ENCODE results near the gene UNC119. TPM values are rescaled to one million over a fixed set of nuclear protein-coding genes. Genes with fewer than 3 reads are reported as not detected.

The UNC119 gene
- polyA plus RNA-seq, 1 donor: 56.8 TPM

DNA sequence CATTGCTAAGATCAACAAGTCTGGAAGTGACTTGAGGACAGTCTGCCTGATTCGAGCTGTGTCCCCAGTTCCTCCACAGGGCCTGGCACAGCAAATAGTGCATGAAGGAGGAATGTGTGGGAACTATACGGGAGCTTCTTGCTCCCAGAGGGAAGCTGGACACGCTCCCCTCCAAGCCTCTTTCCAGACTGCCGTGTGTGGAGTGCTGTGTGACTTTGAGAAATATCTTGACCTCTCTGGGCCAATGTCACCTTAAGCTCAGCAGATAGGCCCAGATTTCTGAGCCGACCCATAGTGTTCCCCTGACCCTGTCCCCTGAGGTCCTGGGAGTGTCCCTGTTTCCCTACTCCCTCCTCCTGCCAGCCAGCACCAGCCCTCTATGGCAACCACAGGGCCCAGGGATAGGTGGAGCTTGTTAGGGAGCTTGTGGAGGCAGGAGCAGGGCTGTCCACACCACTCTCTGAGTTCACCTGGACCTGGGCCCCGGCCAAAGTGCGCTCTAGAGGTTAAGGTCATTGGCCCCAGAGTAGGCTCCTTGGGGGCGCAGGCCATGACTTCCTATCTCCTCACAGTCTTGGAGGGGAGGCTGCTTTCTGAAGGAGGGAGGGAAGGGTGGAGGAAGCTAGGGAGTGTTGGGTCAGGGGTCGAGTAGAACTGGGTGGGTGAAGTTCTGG, 52.6 kb downstream of the UNC119 start:
- DNase-seq: no peak

- no peak for DNase-seq
Observed at GRCh38 chr17:28499364-28499664, 53.1 kb downstream of the UNC119 start.

DNA sequence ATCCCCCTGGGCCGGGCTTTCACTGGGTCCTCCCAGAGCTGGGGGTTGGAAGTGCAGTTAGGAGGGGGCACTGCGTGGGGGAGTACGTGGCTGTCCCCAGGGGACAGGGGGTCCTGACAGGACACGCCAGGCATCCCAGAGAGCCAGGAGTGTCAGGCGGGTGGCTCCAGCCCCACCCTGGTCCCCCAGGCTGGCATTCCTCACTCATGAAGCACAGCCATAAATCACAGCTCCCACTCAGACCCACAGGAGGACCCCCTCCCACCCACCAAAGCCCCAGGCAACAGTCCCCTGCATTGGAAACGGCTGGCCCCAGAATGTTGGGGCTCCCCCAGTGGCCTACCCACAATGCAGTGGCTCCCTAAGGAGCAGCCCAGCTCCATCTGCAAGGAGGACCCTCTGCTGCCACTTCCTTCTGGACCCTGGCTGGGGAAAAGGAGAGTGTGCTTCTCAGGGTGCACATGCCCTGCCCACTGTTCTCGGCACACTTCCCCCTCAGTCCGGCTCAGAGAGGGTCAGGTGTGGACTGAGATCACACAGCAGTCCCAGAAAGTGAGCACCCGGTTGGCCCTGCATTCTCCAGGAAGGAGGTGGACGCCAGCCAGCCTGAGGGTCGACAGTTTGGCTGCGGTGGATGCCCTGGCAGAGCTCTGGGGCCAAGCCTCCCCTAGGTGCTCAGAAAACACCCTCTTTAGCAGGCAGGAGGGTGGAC, 53.6 kb downstream of the UNC119 start:
- no peak for DNase-seq

DNA sequence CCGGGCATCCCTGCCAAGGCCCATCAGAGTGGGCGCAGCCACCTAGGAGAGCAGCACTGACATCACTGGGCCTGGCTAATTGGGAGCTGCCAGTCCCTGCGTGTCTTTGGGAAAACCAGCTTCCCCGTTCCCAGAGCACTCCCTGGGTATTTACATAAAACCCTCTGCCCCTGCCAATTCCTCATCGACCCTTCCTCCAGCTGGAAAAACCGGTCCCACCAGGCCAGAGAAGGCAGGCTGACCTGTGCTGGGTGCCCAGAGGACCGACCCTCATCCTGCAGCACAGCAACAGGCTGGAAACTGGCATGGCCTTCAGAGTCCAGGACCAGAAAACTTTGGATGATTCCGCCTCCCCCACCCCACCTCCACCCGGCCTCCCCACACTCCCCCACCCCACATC, 54.5 kb downstream of the UNC119 start:
- DNase-seq: no peak

Other genes starting within 250 kb of the UNC119 start
- gene TMEM97, start 233.4 kb downstream of the UNC119 start, polyA plus RNA-seq (ENCODE audit: insufficient read length): 58.0 TPM
- gene IFT20, start 217.2 kb downstream of the UNC119 start, polyA plus RNA-seq (ENCODE audit: insufficient read length): 62.8 TPM
- gene TNFAIP1, start 216.9 kb downstream of the UNC119 start, polyA plus RNA-seq (ENCODE audit: insufficient read length): 40.5 TPM
- gene POLDIP2, start 195.1 kb downstream of the UNC119 start, polyA plus RNA-seq (ENCODE audit: insufficient read length): 83.6 TPM
- not detected for gene SEBOX, start 187.4 kb downstream of the UNC119 start, polyA plus RNA-seq (ENCODE audit: insufficient read length)
- 20.5 TPM for gene VTN, start 182.3 kb downstream of the UNC119 start, polyA plus RNA-seq (ENCODE audit: insufficient read length)
- gene SARM1, start 180.9 kb downstream of the UNC119 start, polyA plus RNA-seq (ENCODE audit: insufficient read length): 16.6 TPM
- gene SLC46A1, start 146.4 kb downstream of the UNC119 start, polyA plus RNA-seq (ENCODE audit: insufficient read length): 17.4 TPM
- gene SLC13A2, start 79.0 kb downstream of the UNC119 start, polyA plus RNA-seq (ENCODE audit: insufficient read length): 15.2 TPM
- gene FOXN1, start 46.3 kb downstream of the UNC119 start, polyA plus RNA-seq (ENCODE audit: insufficient read length): 0.55 TPM
- 101 TPM for gene PIGS, start 18.9 kb upstream of the UNC119 start, polyA plus RNA-seq (ENCODE audit: insufficient read length)
- 24.6 TPM for gene ALDOC, start 24.3 kb upstream of the UNC119 start, polyA plus RNA-seq (ENCODE audit: insufficient read length)
- gene SPAG5, start 46.4 kb upstream of the UNC119 start, polyA plus RNA-seq (ENCODE audit: insufficient read length): 88.8 TPM
- gene RSKR, start 61.6 kb upstream of the UNC119 start, polyA plus RNA-seq (ENCODE audit: insufficient read length): 30.4 TPM
- gene BLTP2, start 92.5 kb upstream of the UNC119 start, polyA plus RNA-seq (ENCODE audit: insufficient read length): 119 TPM
- gene SDF2, start 109.3 kb upstream of the UNC119 start, polyA plus RNA-seq (ENCODE audit: insufficient read length): 76.6 TPM
- gene SUPT6H, start 109.6 kb upstream of the UNC119 start, polyA plus RNA-seq (ENCODE audit: insufficient read length): 80.6 TPM
- gene PROCA1, start 159.3 kb upstream of the UNC119 start, polyA plus RNA-seq (ENCODE audit: insufficient read length): 10.4 TPM
- 181 TPM for gene RAB34, start 165.2 kb upstream of the UNC119 start, polyA plus RNA-seq (ENCODE audit: insufficient read length)
- 871 TPM for gene RPL23A, start 167.4 kb upstream of the UNC119 start, polyA plus RNA-seq (ENCODE audit: insufficient read length)
- 13.6 TPM for gene TLCD1, start 173.6 kb upstream of the UNC119 start, polyA plus RNA-seq (ENCODE audit: insufficient read length)
- 11.2 TPM for gene NEK8, start 176.2 kb upstream of the UNC119 start, polyA plus RNA-seq (ENCODE audit: insufficient read length)
- gene TRAF4, start 191.4 kb upstream of the UNC119 start, polyA plus RNA-seq (ENCODE audit: insufficient read length): 108 TPM

Data from left kidney (tissue), 2 donors.